ENCODE results near the gene GMPR.
"Not testable (repeated sequence)": the region's sequence is repeated elsewhere in the genome, so short reads cannot be mapped to it uniquely, and the experiment has no call there.

Gene GMPR

DNA sequence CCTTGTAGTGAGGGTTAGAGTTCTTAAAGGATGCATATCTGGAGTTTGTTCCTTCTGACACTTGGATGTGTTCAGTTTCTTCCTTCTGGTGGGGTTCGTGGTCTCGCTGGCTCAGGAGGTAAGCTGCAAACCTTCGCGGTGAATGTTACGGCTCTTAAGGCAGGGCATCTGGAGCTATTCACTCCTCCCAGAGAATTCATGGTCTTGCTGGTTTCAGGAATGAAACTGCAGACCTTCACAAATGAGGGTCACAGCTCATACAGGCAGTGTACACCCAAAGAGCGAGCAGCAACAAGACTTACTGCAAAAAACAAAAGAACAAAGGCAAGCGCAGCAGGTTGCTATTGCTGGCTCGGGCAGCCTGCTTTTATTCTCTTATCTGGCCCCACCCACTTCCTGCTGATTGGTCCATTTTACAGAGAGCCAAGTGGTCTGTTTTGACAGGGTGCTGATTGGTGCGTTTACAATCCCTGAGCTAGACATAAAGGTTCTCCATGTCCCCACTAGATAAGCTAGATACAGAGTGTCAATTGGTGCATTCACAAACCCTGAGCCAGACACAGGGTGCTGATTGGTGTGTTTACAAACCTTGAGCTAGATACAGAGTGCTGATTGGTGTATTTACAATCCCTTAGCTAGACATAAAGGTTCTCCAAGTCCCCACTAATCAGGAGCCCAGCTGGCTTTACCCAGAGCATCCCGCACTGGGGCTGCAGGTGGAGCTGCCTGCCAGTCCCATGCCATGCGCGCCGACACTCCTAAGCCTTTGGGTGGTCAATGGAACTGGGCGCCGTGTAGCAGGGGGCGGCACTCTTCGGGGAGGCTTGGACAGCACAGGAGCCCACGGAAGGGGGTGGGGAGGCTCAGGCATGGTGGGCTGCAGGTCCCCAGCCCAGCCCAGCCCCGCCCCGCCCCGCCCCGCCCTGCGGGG lies 12.0 kb upstream of the GMPR start:
- not testable (repeated sequence) for DNase-seq

- DNase-seq = no peak
Observed at GRCh38 chr6:16227048-16227562, 11.3 kb upstream of the GMPR start.

- no peak for DNase-seq
Observed at GRCh38 chr6:16227605-16228004, 10.8 kb upstream of the GMPR start.

DNA sequence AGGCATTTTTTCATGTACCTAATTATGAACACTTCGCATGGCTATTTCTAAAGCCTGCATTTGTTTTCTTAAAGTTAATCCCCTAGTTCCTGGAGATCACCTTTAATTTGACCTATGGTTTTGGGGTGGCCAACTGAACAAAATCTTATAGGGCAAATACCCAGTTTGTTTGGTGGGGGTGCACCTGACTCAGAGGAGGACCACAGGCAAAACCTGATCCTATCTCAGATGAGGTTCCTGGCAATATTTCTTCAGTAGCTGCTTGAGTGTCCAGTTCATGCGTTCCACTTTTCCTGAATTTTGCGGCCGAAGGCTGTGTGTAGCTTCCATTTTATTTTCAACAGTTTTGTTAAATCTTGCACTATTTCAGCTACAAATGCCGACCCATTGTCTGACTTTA lies 10.3 kb upstream of the GMPR start:
- DNase-seq = no peak

- no peak for DNase-seq
Observed at GRCh38 chr6:16228709-16229665, 9.4 kb upstream of the GMPR start.

DNA sequence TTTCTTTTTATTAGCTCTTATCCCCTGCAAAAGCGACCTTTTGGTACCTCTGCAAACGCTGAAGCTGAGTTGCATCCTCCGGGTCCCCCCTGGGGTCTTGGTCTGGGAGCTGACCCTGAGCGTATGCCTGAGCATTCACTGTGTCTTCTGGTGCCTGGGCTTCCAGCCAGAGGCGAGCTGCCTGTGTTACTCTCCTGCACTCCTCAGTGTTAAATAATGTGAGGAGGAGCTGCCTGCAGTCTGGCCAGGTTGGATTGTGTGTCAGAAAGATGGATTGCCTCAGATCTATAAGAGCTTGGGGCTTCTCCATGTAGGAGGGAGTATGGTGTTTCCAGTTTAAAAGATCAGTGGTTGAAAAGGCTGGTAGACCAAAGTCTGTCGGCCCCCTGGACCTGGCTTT lies 8.7 kb upstream of the GMPR start:
- no peak for DNase-seq

- no peak for DNase-seq
Observed at GRCh38 chr6:16230953-16231352, 7.4 kb upstream of the GMPR start.

- no peak for DNase-seq
Observed at GRCh38 chr6:16232086-16232485, 6.3 kb upstream of the GMPR start.

GRCh38 chr6:16236009-16236501 lies 2.3 kb upstream of the GMPR start:
- DNase-seq = no peak

GRCh38 chr6:16236631-16237199 lies 1.7 kb upstream of the GMPR start:
- peak; percentile 98 for DNase-seq

GRCh38 chr6:16237242-16237641 lies 1.1 kb upstream of the GMPR start:
- no peak for DNase-seq

- peak; percentile 76 for DNase-seq
Observed at GRCh38 chr6:16238963-16239797, 793 bp downstream of the GMPR start.

DNA sequence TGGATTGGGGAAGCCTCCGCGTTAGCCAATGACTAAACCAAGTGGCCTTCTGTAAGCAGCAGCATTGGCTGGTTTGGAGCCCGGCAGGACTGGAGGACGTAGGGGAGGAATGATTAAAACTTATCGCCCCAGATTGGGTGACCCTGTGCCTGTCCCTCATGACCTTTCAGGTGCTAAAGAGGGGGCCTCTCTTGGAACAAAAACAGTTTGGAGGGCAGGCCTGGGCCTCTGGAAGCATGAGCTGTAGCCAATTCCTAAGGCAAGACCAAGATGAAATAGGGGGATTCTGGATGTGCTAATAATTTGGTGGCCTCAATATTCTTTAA lies 1.4 kb downstream of the GMPR start:
- DNase-seq = peak; percentile 93

DNA sequence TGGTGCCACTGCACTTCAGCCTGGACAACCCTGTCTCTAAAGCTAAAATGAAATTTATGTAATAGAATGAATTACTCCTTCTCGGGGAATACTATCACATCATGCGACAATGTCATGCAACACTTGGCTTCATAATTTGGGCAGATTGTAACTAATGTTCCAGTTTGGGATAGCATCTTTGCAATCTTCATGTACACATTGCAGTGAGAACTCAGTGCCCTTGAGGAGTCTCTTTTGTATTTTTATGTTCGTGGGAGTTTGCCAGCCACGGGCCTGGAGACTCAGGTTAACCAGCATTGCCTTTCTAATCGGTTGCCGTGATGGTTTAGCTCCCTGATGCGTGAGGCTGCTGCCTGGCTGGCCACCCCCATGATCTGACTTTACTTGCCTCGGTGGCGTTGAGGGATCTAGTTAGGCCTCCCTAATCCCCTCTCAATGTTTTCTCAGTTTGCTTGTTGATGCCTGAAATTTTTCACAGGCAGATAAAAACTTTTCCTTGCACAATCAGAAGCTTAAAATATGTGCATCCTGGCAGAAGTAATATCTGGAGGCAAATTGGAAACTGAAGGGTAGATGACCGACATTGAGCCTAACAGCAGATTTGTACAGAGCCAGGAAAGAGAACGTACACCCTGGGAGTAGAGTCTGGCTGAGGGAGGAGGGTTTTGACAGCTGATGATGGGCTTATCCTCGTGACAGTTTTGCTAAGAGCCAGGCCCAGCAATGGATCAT lies 2.4 kb downstream of the GMPR start:
- peak; percentile 55 for DNase-seq

- DNase-seq = peak; percentile 55
Observed at GRCh38 chr6:16241321-16241689, 2.9 kb downstream of the GMPR start.

GRCh38 chr6:16243055-16243454 lies 4.7 kb downstream of the GMPR start:
- DNase-seq = no peak

- no peak for DNase-seq
Observed at GRCh38 chr6:16243664-16244063, 5.3 kb downstream of the GMPR start.

DNA sequence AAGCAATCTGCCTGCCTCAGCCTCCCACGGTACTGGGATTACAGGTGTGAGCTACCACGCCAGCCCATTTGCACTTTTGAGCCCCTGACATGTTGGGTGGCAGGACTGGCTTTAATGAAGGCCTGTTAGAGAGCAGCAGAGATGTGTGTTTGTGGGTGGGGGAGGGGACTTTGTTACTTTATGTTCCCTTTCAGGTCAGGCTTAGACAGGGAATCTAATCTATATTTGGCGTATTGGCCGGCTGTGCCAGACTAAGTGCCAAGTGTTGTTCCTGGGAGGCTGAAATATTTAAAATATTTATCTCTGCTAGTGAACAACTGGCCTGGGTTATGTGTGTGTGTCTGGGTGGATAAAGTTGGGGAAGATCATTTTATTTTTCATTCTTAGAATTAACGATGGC lies 6.1 kb downstream of the GMPR start:
- DNase-seq = no peak

GRCh38 chr6:16244869-16245451 lies 6.6 kb downstream of the GMPR start:
- no peak for DNase-seq

GRCh38 chr6:16248271-16248853 lies 10.0 kb downstream of the GMPR start:
- no peak for DNase-seq

DNA sequence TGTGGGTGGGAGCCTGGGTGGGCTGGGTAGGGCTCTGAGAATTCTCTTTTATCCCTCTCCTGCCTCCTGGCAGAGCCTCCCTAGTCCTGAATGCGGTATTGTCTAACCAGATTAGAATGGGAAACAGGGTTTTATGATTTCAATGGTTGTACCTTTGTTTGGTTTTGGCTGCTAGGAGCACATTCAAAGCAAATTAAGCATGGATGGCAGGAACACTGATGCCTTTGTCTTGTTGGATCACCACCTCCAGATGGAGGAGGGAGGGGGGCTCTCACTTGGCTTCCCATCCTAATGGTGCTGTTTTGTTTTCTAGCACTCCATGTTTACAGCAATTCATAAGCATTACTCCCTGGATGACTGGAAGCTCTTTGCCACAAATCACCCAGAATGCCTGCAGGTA lies 11.6 kb downstream of the GMPR start:
- no peak for DNase-seq
